Measurements from ENCODE around the gene SPATA20. TPM values are rescaled to one million over a fixed set of nuclear protein-coding genes. Genes with fewer than 3 reads are reported as not detected.

The SPATA20 gene
- total and polyA plus RNA-seq, 2 of the 13 experiments (the other 11 are each of a cell fraction or from before 2014, with no cell fraction given): 36.1 to 64.8 TPM

DNA sequence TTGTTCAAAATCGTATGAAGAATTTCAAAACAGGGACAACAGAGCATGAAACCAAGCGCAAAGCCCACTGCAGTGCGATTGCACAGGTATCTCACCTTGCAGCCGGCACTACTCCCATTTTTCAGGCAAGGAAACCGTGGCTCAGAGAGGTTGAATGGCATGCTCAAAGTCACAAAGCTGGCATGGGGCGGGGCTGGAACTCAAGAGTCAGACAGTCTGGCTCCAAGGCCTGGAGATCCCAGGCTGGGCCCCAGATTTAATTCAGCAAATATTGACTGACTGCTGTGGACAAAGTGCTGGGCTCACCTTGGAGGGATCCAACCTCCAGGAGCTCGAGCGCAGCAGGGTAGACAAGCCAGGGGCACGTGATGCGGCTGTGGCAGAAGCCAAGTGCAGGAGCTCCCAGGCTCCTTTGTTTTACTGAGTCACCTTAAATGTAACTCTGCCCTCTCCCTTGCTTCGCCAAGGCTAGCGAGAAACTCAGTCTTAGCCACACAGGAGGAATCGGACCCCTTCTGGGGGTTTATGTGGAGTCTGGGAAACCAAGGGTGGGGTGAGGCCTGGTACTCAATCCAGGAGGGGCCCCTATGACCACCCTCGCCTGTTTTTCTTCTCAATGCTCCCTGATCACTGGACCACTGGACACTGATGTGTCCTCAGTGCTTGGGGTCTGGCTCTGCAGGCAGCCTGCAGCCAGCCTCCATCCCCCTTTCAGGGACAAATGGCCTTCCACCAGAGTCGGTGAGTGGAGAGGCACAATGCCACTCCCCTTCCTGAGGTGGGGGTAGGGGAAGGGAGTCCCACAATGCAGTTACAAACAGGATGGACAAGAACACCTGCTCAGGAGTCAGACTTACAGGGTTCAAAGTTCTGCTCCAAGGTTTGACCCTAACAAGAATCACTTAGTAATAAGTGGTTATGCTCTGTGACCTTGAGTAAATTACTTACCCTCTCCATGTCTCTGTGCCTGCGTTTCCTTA lies 3.9 kb upstream of the SPATA20 start (continued):
- TF ChIP-seq ZNF816 (CRISPR knock-in tag; IDR thresholded peaks at IDR 0.05; ENCODE audit: borderline replicate concordance): no peak
- TF ChIP-seq ZNF784 (CRISPR knock-in tag; IDR thresholded peaks at IDR 0.05; ENCODE audit: borderline replicate concordance): no peak
- TF ChIP-seq MEIS2 (CRISPR knock-in tag; IDR thresholded peaks at IDR 0.05): peak; percentile 63; the same call in 1 of the 2 replicates
- no peak; the same call in 1 of the 2 replicates for TF ChIP-seq ZSCAN22 (CRISPR knock-in tag; IDR thresholded peaks at IDR 0.05)
- TF ChIP-seq, protein P1, sequence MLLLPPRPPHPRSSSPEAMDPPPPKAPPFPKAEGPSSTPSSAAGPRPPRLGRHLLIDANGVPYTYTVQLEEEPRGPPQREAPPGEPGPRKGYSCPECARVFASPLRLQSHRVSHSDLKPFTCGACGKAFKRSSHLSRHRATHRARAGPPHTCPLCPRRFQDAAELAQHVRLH (CRISPR knock-in tag; IDR thresholded peaks at IDR 0.05; ENCODE audit: borderline replicate concordance, low read depth): peak; percentile 55; the same call in 1 of the 2 replicates
- TF ChIP-seq HNF4G (IDR thresholded peaks at IDR 0.05; ENCODE audit: borderline replicate concordance, low read depth, low read length): peak; percentile 84; the same call in 1 of the 2 replicates
- peak; percentile 48; the same call in 1 of the 2 replicates for TF ChIP-seq HNF4G (CRISPR knock-in tag; IDR thresholded peaks at IDR 0.05; ENCODE audit: borderline replicate concordance, low read depth)
- no peak for TF ChIP-seq CEBPB (IDR thresholded peaks at IDR 0.05; ENCODE audit: borderline replicate concordance, low read depth, low read length)
- peak; percentile 82; the same call in 1 of the 2 replicates for TF ChIP-seq BORCS8-MEF2B (CRISPR knock-in tag; IDR thresholded peaks at IDR 0.05)
- TF ChIP-seq YY1 (IDR thresholded peaks at IDR 0.05; ENCODE audit: insufficient read depth, insufficient replicate concordance, low read depth, low read length): peak; percentile 23
- TF ChIP-seq TCF7 (IDR thresholded peaks at IDR 0.05; ENCODE audit: low read depth): peak; percentile 56; the same call in 1 of the 2 replicates
- TF ChIP-seq SP140L (CRISPR knock-in tag; IDR thresholded peaks at IDR 0.05; ENCODE audit: borderline replicate concordance): peak; percentile 31; the same call in 1 of the 2 replicates
- 0 out of 2 replicates have a peak, but pooled peaks have one; percentile 56 for TF ChIP-seq ZBED4 (CRISPR knock-in tag; IDR thresholded peaks at IDR 0.05; ENCODE audit: borderline replicate concordance)
- TF ChIP-seq ZNF224 (CRISPR knock-in tag; IDR thresholded peaks at IDR 0.05): 0 out of 2 replicates have a peak, but pooled peaks have one; percentile 76
- no peak for TF ChIP-seq ZNF674 (CRISPR knock-in tag; IDR thresholded peaks at IDR 0.05; ENCODE audit: low read depth)
- TF ChIP-seq KMT2B (CRISPR knock-in tag; IDR thresholded peaks at IDR 0.05): no peak; the same call in 1 of the 2 replicates
- TF ChIP-seq MZF1 (CRISPR knock-in tag; IDR thresholded peaks at IDR 0.05; ENCODE audit: borderline replicate concordance): peak; percentile 40; the same call in 1 of the 2 replicates
- no peak for TF ChIP-seq ZNF607 (CRISPR knock-in tag; IDR thresholded peaks at IDR 0.05; ENCODE audit: borderline replicate concordance)
- peak; percentile 75 for TF ChIP-seq CBX1 (IDR thresholded peaks at IDR 0.05; ENCODE audit: low read depth)
- peak; percentile 87 for TF ChIP-seq RCOR2 (CRISPR knock-in tag; IDR thresholded peaks at IDR 0.05)

Measured in HepG2 (cell line).